ENCODE measurements around the gene ZBTB42. TPM values are rescaled to one million over a fixed set of nuclear protein-coding genes. Genes with fewer than 3 reads are reported as not detected.

ZBTB42 gene
- polyA plus RNA-seq, 3 donors: 0.49 to 1.0 (median 0.68) TPM

DNA sequence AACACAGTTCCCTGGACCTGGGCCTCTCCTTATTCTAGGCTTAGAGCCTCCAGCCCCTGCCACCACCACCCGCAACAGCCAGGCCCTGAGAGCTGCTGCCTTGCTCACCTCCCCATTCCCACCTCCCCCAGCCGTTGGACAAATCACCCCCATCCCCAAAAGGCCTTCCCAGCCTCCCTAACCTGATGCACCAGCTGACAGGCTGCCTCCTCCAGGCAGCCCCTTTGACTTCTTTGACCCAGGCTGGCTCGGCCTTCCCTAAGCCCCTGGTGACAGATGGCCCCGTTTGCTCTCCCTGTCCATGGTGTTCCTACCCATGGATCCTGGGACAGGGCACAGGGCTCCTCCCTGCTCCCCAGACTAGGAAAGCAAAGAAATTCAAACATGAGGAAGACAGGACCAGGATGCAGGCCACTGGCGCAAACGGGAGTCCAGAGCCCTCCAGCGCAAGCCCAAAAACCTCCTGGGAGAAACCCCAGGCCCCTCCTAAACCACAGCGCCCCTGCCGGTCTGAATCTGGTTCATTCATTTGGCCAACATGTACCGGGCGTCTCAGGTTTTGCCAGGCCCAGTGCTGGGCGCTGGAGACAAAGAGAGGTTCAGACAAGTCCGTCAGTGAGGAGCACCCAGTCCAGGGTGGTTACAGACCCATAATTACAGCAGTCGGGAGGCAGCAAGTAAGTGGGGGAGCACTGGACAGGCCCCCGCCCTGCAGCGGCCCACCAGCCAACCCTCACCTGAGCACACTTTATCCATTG, 7.8 kb upstream of the ZBTB42 start:
- Histone ChIP-seq H3K27me3 (ENCODE audit: control insufficient read depth in 2 of 2, insufficient read depth in 2 of 2, low read length in 2 of 2) (peaks cover 0 to 12% of the 10 kb centered on the region in 2 donors), H2AFZ (ENCODE audit: insufficient read depth, low read depth, low read length, poor library complexity, severe bottlenecking) (no peak overlapping the region), H3K9me3 (replicated peaks in 1 of 2; ENCODE audit: control insufficient read depth in 1 of 2, insufficient read depth in 1 of 2, low read length in 2 of 2) (no peaks in the 10 kb centered on the region), H3K9ac (ENCODE audit: insufficient read depth, low read length, poor library complexity, severe bottlenecking) (no peak overlapping the region), H3K36me3 (replicated peaks in 1 of 2; ENCODE audit: control insufficient read depth in 1 of 2, insufficient read depth in 2 of 2, low read length in 2 of 2) (peaks cover 24 to 33% of the 10 kb centered on the region in 2 donors), H3K4me3 (replicated peaks in 1 of 3; ENCODE audit: low read depth in 2 of 3, low read length in 3 of 3) (peak overlapping the region in 1 of 3 experiments; percentile 90), H4K20me1 (ENCODE audit: insufficient read depth, low read length) (peaks cover 59% of the 10 kb centered on the region), H3K4me1 (ENCODE audit: control insufficient read depth in 1 of 2, insufficient read depth in 2 of 2, low read length in 2 of 2) (peaks cover 33 to 44% of the 10 kb centered on the region in 2 donors), H3K4me2 (replicated peaks; ENCODE audit: extremely low read depth, low read length, poor library complexity, severe bottlenecking) (peak overlapping the region; percentile 96), H3K27ac (ENCODE audit: low read depth in 1 of 2, low read length in 2 of 2) (peak overlapping the region in 1 of 2 donors; percentile 63), H3K79me2 (ENCODE audit: insufficient read depth, low read length) (peaks cover 67% of the 10 kb centered on the region)
- 95% methylated on average over 15 of the region's 16 CpGs for WGBS (ENCODE audit: insufficient coverage)
- TF ChIP-seq, protein P1, sequence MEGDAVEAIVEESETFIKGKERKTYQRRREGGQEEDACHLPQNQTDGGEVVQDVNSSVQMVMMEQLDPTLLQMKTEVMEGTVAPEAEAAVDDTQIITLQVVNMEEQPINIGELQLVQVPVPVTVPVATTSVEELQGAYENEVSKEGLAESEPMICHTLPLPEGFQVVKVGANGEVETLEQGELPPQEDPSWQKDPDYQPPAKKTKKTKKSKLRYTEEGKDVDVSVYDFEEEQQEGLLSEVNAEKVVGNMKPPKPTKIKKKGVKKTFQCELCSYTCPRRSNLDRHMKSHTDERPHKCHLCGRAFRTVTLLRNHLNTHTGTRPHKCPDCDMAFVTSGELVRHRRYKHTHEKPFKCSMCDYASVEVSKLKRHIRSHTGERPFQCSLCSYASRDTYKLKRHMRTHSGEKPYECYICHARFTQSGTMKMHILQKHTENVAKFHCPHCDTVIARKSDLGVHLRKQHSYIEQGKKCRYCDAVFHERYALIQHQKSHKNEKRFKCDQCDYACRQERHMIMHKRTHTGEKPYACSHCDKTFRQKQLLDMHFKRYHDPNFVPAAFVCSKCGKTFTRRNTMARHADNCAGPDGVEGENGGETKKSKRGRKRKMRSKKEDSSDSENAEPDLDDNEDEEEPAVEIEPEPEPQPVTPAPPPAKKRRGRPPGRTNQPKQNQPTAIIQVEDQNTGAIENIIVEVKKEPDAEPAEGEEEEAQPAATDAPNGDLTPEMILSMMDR (IDR thresholded peaks at IDR 0.05): no peak
- intact Hi-C loops (cut with micrococcal nuclease): loop anchor here in 1 of 2 donors (10.0 kb wide), 1 partner anchor 192 kb away; the partner anchor contains the start of gene CLBA1
- Mint-ChIP-seq H3K4me1 (peaks cover 47% of the 10 kb centered on the region), H3K27me3 (ENCODE audit: low read depth in 3 of 3) (peaks cover 2 to 21% (median 7%) of the 10 kb centered on the region in 3 donors), H3K36me3 (peaks cover 18 to 45% of the 10 kb centered on the region in 2 donors), H3K27ac (peak overlapping the region in 3 of 7 donors; percentile 11 to 87 (median 82)), H3K4me3 (peak overlapping the region in 1 of 2 donors; percentile 97), H3K9me3 (peaks cover 0 to 2% (median 0%) of the 10 kb centered on the region in 7 donors)
- DNase-seq: no peak

GRCh38 chr14:104793703-104793959, 7.3 kb upstream of the ZBTB42 start:
- TF ChIP-seq, protein P1 (IDR thresholded peaks at IDR 0.05): no peak
- H3K9me3 ChIP-seq (replicated peaks in 1 of 2; ENCODE audit: control insufficient read depth in 1 of 2, insufficient read depth in 1 of 2, low read length in 2 of 2): no peaks in the 10 kb centered on the region
- no peak overlapping the region for H2AFZ ChIP-seq (ENCODE audit: insufficient read depth, low read depth, low read length, poor library complexity, severe bottlenecking)
- peaks cover 59% of the 10 kb centered on the region for H4K20me1 ChIP-seq (ENCODE audit: insufficient read depth, low read length)
- peak overlapping the region; percentile 82 for H3K9ac ChIP-seq (ENCODE audit: insufficient read depth, low read length, poor library complexity, severe bottlenecking)
- Mint-ChIP-seq H3K4me3 (peak overlapping the region; percentile 94 to 97), H3K27me3 (ENCODE audit: low read depth in 3 of 3) (peaks cover 7 to 26% (median 10%) of the 10 kb centered on the region in 3 donors), H3K27ac (peak overlapping the region in 2 of 7 donors; percentile 11 to 87), H3K36me3 (peaks cover 18 to 42% of the 10 kb centered on the region in 2 donors), H3K9me3 (peaks cover 0 to 2% (median 0%) of the 10 kb centered on the region in 7 donors), H3K4me1 (peaks cover 42% of the 10 kb centered on the region)
- H3K27me3 ChIP-seq (ENCODE audit: control insufficient read depth in 2 of 2, insufficient read depth in 2 of 2, low read length in 2 of 2): peaks cover 0 to 17% of the 10 kb centered on the region in 2 donors
- H3K79me2 ChIP-seq (ENCODE audit: insufficient read depth, low read length): peaks cover 62% of the 10 kb centered on the region
- WGBS (ENCODE audit: insufficient coverage): no CpG with 5 or more reads among the region's 2 CpGs
- peak overlapping the region in 1 of 3 experiments; percentile 90 for H3K4me3 ChIP-seq (replicated peaks in 1 of 3; ENCODE audit: low read depth in 2 of 3, low read length in 3 of 3)
- H3K27ac ChIP-seq (ENCODE audit: low read depth in 1 of 2, low read length in 2 of 2): peak overlapping the region in 1 of 2 donors; percentile 63
- DNase-seq: no peak
- intact Hi-C loops (cut with micrococcal nuclease): loop anchor here in 1 of 2 donors (10.0 kb wide), 1 partner anchor 191 kb away; the partner anchor contains the start of gene CLBA1
- peak overlapping the region; percentile 96 for H3K4me2 ChIP-seq (replicated peaks; ENCODE audit: extremely low read depth, low read length, poor library complexity, severe bottlenecking)
- H3K36me3 ChIP-seq (replicated peaks in 1 of 2; ENCODE audit: control insufficient read depth in 1 of 2, insufficient read depth in 2 of 2, low read length in 2 of 2): peaks cover 24 to 33% of the 10 kb centered on the region in 2 donors
- peaks cover 28 to 39% of the 10 kb centered on the region in 2 donors for H3K4me1 ChIP-seq (ENCODE audit: control insufficient read depth in 1 of 2, insufficient read depth in 2 of 2, low read length in 2 of 2)

All from CD14-positive monocyte (primary cell).